GM20000 (cell line): Measurements from ENCODE around the gene HSD17B14.
"Not testable (repeated sequence)": the region's sequence is repeated elsewhere in the genome, so short reads cannot be mapped to it uniquely, and the experiment has no call there.

Source experiments
- DNase-seq: peaks from one replicate; pipeline ENCODE4 v3.0.0; 2012; ENCODE audit warnings: low spot score
- TF ChIP-seq, protein P1 (sequence below): IDR thresholded peaks from 2 replicates; pipeline ENCODE4 v1.5.1; 2012; ENCODE audit warnings: mild to moderate bottlenecking, control low read depth; ENCODE audit errors: extremely low read depth, missing control alignments

Gene HSD17B14

DNA sequence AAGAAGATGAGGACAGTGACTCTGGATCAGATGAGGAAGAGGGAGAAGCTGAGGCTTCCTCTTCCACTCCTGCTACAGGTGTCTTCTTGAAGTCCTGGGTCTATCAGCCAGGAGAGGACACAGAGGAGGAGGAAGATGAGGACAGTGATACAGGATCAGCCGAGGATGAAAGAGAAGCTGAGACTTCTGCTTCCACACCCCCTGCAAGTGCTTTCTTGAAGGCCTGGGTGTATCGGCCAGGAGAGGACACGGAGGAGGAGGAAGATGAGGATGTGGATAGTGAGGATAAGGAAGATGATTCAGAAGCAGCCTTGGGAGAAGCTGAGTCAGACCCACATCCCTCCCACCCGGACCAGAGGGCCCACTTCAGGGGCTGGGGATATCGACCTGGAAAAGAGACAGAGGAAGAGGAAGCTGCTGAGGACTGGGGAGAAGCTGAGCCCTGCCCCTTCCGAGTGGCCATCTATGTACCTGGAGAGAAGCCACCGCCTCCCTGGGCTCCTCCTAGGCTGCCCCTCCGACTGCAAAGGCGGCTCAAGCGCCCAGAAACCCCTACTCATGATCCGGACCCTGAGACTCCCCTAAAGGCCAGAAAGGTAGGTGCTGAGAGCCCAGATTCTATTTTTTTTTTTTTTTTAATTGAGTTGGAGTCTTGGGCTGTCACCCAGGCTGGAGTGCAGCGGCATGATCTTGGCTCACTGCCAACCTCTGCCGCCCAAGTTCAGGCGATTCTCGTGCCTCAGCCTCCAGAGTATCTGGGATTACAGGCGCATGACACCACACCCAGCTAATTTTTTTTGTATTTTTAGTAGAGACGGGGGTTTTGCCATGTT lies 38.2 kb upstream of the HSD17B14 start:
- no peak for DNase-seq

GRCh38 chr19:48873476-48874302 lies 37.4 kb upstream of the HSD17B14 start:
- no peak for DNase-seq
- TF ChIP-seq, protein P1, sequence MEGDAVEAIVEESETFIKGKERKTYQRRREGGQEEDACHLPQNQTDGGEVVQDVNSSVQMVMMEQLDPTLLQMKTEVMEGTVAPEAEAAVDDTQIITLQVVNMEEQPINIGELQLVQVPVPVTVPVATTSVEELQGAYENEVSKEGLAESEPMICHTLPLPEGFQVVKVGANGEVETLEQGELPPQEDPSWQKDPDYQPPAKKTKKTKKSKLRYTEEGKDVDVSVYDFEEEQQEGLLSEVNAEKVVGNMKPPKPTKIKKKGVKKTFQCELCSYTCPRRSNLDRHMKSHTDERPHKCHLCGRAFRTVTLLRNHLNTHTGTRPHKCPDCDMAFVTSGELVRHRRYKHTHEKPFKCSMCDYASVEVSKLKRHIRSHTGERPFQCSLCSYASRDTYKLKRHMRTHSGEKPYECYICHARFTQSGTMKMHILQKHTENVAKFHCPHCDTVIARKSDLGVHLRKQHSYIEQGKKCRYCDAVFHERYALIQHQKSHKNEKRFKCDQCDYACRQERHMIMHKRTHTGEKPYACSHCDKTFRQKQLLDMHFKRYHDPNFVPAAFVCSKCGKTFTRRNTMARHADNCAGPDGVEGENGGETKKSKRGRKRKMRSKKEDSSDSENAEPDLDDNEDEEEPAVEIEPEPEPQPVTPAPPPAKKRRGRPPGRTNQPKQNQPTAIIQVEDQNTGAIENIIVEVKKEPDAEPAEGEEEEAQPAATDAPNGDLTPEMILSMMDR: no peak

More for the DNA sequence above, 38.2 kb upstream of the HSD17B14 start:
- TF ChIP-seq, protein P1: no peak

GRCh38 chr19:48872884-48873475 lies 36.7 kb upstream of the HSD17B14 start:
- peak; percentile 85 for DNase-seq

DNA sequence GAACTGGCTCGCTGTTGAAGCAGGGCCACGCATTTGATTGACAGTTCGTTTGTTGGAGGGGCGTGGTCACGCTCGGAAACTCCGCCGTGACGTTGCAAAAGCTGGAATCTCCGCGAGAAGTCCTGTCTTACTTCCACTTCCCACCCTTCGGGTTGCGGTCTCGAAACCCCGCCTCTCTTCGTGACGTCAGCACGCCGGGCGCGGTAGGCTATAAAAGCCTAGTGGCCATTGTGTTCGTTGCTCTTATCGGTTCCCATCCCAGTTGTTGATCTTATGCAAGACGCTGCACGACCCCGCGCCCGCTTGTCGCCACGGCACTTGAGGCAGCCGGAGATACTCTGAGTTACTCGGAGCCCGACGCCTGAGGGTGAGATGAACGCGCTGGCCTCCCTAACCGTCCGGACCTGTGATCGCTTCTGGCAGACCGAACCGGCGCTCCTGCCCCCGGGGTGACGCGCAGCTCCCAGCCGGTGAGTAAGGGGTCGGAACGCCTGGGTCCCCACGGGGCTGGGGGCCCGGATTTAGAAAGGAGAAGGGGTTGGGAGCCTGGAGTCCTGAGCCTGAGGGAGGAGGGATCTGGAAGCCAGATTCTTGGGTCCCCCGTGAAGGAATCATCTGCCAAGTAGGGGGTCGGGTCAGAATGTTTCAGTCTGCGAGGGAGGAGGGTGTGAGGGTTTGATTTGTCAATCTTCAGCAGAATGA lies 36.0 kb upstream of the HSD17B14 start, which contains the start of gene PPP1R15A:
Gene PPP1R15A (plus strand): TSS at position 240 of the 702 bp plus-strand sequence. CDS start 813 bp downstream, outside the sequence.
- TF ChIP-seq, protein P1: no peak
- peak; percentile 96 for DNase-seq

More at GRCh38 chr19:48872884-48873475, 36.7 kb upstream of the HSD17B14 start:
- TF ChIP-seq, protein P1: no peak

DNA sequence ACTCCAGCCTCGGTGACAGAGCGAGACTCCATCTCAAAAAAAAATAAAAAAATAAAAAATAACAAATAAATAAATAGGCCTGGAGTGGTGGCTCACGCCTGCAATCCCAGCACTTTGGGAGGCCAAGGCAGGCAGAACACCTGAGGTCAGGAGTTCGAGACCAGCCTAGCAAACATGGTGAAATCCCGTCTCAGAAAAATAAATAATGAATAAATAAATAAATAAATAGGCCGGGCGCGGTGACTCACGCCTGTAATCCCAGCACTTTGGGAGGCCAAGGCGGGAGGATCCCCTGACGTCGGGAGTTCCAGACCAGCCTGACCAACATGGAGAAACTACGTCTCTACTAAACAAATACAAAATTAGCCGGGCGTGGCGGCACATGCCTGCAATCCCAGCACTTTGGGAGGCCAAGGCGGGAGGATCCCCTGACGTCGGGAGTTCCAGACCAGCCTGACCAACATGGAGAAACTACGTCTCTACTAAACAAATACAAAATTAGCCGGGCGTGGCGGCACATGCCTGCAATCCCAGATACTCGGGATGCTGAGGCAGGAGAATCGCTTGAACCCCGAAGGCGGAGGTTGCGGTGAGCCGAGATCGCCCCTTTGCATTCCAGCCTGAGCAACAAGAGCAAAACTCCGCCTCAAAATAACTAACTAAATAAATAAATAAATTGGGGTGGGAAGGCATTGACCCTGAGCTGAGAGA lies 35.3 kb upstream of the HSD17B14 start:
- DNase-seq: not testable (repeated sequence)

GRCh38 chr19:48870048-48870447 lies 33.8 kb upstream of the HSD17B14 start:
- no peak for DNase-seq
- TF ChIP-seq, protein P1: no peak
